Peyer's patch (tissue), 4 donors: Measurements from ENCODE around the gene TMSB10.

Experiments used
- POLR2A ChIP-seq, 2 donors: fragments of 450-650 bp; IDR thresholded peaks; one replicate each; pipeline ENCODE4 v1.5.1; 2017; ENCODE audit warnings: antibody characterized with exemption in 2 of 2, mild to moderate bottlenecking in 2 of 2, moderate library complexity in 2 of 2
- TF ChIP-seq, protein P1 (sequence below), 6 experiments: fragments of 450-650 bp in 4 of 6; fragments of 200-600 bp in 2 of 6; sonication (generic) in 1 of 6; IDR thresholded peaks; one replicate each; pipeline ENCODE4 v1.5.1; 2017 to 2019; ENCODE audit warnings: antibody characterized with exemption in 6 of 6, mild to moderate bottlenecking in 3 of 6, moderate library complexity in 1 of 6

DNA sequence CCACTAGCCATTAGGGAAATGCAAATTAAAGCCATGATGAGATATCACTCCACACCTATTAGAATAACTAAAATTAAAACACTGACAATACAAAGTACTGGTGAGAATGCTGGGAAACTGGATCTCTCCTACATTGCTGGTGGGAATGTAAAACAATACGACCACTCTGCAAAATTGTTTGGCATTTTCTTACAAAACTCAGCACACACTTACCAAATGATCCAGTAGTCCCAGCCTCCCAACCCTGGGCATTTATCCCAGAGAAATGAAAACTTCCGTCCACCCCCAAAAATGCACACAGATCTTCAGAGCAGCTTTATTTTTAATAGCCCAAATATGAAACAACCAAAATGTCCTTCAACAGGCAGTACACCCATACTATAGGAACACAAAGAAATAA is 8.9 kb upstream of the TMSB10 start:
- TF ChIP-seq, protein P1, sequence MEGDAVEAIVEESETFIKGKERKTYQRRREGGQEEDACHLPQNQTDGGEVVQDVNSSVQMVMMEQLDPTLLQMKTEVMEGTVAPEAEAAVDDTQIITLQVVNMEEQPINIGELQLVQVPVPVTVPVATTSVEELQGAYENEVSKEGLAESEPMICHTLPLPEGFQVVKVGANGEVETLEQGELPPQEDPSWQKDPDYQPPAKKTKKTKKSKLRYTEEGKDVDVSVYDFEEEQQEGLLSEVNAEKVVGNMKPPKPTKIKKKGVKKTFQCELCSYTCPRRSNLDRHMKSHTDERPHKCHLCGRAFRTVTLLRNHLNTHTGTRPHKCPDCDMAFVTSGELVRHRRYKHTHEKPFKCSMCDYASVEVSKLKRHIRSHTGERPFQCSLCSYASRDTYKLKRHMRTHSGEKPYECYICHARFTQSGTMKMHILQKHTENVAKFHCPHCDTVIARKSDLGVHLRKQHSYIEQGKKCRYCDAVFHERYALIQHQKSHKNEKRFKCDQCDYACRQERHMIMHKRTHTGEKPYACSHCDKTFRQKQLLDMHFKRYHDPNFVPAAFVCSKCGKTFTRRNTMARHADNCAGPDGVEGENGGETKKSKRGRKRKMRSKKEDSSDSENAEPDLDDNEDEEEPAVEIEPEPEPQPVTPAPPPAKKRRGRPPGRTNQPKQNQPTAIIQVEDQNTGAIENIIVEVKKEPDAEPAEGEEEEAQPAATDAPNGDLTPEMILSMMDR (IDR thresholded peaks at IDR 0.05) = no peak
- TF ChIP-seq POLR2A (IDR thresholded peaks at IDR 0.05) = no peak
